Neutrophil (primary cell): Measurements from ENCODE around the gene KRTAP2-1.
"Not testable (repeated sequence)": the region's sequence is repeated elsewhere in the genome, so short reads cannot be mapped to it uniquely, and the experiment has no call there.

Experiments
- H3K27ac ChIP-seq: fragments of 200-600 bp; sonication (generic); 2 replicates; pipeline ENCODE4 v1.5.1; 2016; ENCODE audit warnings: mild to moderate bottlenecking, moderate library complexity
- H3K27me3 ChIP-seq: fragments of 200-600 bp; sonication (generic); 2 replicates; pipeline ENCODE4 v1.6.0; 2016; ENCODE audit warnings: mild to moderate bottlenecking
- H3K36me3 ChIP-seq: fragments of 200-600 bp; sonication (generic); 2 replicates; pipeline ENCODE4 v1.5.1; 2017
- H3K4me1 ChIP-seq, 2 experiments: fragments of 200-600 bp in 1 of 2; sonication (generic) in 1 of 2; 1 replicate in 1 of 2; 2 replicates in 1 of 2; pipeline versions ENCODE4 v1.5.1 to v1.6.1; 2013 to 2016; ENCODE audit warnings: low read depth in 1 of 2, low read length in 1 of 2, mild to moderate bottlenecking in 1 of 2, moderate library complexity in 1 of 2; ENCODE audit not compliant: control insufficient read depth in 1 of 2, insufficient read depth in 1 of 2
- H3K4me3 ChIP-seq, 2 experiments: fragments of 200-600 bp in 1 of 2; sonication (generic) in 1 of 2; 1 replicate in 1 of 2; 2 replicates in 1 of 2; pipeline ENCODE4 v1.5.1; 2013 to 2016; ENCODE audit warnings: low read depth in 1 of 2, low read length in 1 of 2, mild to moderate bottlenecking in 1 of 2, moderate library complexity in 1 of 2
- H3K9me3 ChIP-seq: fragments of 200-600 bp; sonication (generic); 2 replicates; pipeline ENCODE4 v1.5.1; 2016
- CTCF ChIP-seq: fragments of 200-600 bp; sonication (generic); IDR thresholded peaks from 2 replicates; pipeline ENCODE4 v1.5.1; 2016; ENCODE audit warnings: antibody characterized with exemption

The KRTAP2-1 gene

GRCh38 chr17:41064301-41064700 is 17.2 kb upstream of the KRTAP2-1 start:
- no peaks in the 10 kb centered on the region for H3K36me3 ChIP-seq
- H3K4me3 ChIP-seq, result no peak overlapping the region
- H3K4me1 ChIP-seq, result peaks cover 5 to 10% of the 10 kb centered on the region in 2 experiments
- no peak for TF ChIP-seq CTCF
- H3K27me3 ChIP-seq, result peaks cover 58% of the 10 kb centered on the region
- no peak overlapping the region for H3K27ac ChIP-seq
- no peaks in the 10 kb centered on the region for H3K9me3 ChIP-seq

GRCh38 chr17:41063449-41063848 is 16.3 kb upstream of the KRTAP2-1 start:
- no peak for TF ChIP-seq CTCF
- Histone ChIP-seq H3K36me3 (no peaks in the 10 kb centered on the region), H3K4me1 (peaks cover 0 to 1% of the 10 kb centered on the region in 2 experiments), H3K27me3 (peaks cover 67% of the 10 kb centered on the region), H3K27ac (no peak overlapping the region), H3K4me3 (no peak overlapping the region), H3K9me3 (no peaks in the 10 kb centered on the region)

- no peak overlapping the region for H3K27ac ChIP-seq
- H3K27me3 ChIP-seq, result peaks cover 80% of the 10 kb centered on the region
- no peaks in the 10 kb centered on the region for H3K4me1 ChIP-seq
- no peaks in the 10 kb centered on the region for H3K9me3 ChIP-seq
- no peak overlapping the region for H3K4me3 ChIP-seq
- no peaks in the 10 kb centered on the region for H3K36me3 ChIP-seq
- TF ChIP-seq CTCF, result no peak
Observed at GRCh38 chr17:41061964-41062363, 14.8 kb upstream of the KRTAP2-1 start.

GRCh38 chr17:41060052-41060604 is 13.0 kb upstream of the KRTAP2-1 start, which contains the start of gene KRTAP2-3:
KRTAP2-3 (minus strand) TSS chr17:41060114; CDS start chr17:41060050, 64 bp downstream.
- H3K27me3 ChIP-seq, result peaks cover 95% of the 10 kb centered on the region
- no peaks in the 10 kb centered on the region for H3K9me3 ChIP-seq
- no peaks in the 10 kb centered on the region for H3K4me1 ChIP-seq
- no peak within 1 kb of the TSS for H3K27ac ChIP-seq
- TF ChIP-seq CTCF, result no peak
- H3K4me3 ChIP-seq, result no peak within 1 kb of the TSS
- H3K36me3 ChIP-seq, result no peaks in the 10 kb centered on the region

GRCh38 chr17:41059276-41060051 is 12.3 kb upstream of the KRTAP2-1 start:
- H3K27me3 ChIP-seq, result peaks cover 89% of the 10 kb centered on the region
- H3K36me3 ChIP-seq, H3K4me1 ChIP-seq, H3K4me3 ChIP-seq, H3K9me3 ChIP-seq, H3K27ac ChIP-seq: not testable (repeated sequence)

GRCh38 chr17:41058741-41059140 is 11.6 kb upstream of the KRTAP2-1 start:
- no peak for TF ChIP-seq CTCF
- peaks cover 83% of the 10 kb centered on the region for H3K27me3 ChIP-seq
- no peak overlapping the region for H3K27ac ChIP-seq
- no peaks in the 10 kb centered on the region for H3K36me3 ChIP-seq
- H3K4me3 ChIP-seq, result no peak overlapping the region
- H3K9me3 ChIP-seq, result no peaks in the 10 kb centered on the region
- H3K4me1 ChIP-seq, result no peaks in the 10 kb centered on the region
